H1 (cell line): ENCODE data around the gene CACNA1C. TPM values are rescaled to one million over a fixed set of nuclear protein-coding genes. Genes with fewer than 3 reads are reported as not detected.

Source experiments
- CTCF ChIA-PET: fragments of 300-600 bp; sonication (Branson Sonifier 250); formaldehyde crosslinking; loops from one replicate; lab custom pipeline; 2021; ENCODE audit not compliant: partially characterized antibody; lab: Charles Lee
- POLR2A ChIA-PET: fragments of 300-600 bp; sonication (Branson Sonifier 250); formaldehyde crosslinking; loops from one replicate; lab custom pipeline; 2021; ENCODE audit warnings: inconsistent platforms; ENCODE audit not compliant: partially characterized antibody; lab: Charles Lee
- DNase-seq, 2 experiments: peaks; one replicate each; pipeline versions ENCODE4 v3.0.0 to v3.0.0-alpha.2; 2010 to 2022; ENCODE audit warnings: low spot score in 2 of 2, low read depth in 1 of 2, mixed read lengths in 1 of 2
- FAIRE-seq: peaks from 2 replicates; lab custom pipeline; 2011; peaks lifted over from hg19 to GRCh38; lab: Jason Lieb, UNC
- H2AFZ ChIP-seq: 2 replicates; pipeline ENCODE4 v1.8.1; 2012; ENCODE audit warnings: low read length, inconsistent platforms
- H2AK5ac ChIP-seq: 2 replicates; pipeline ENCODE4 v1.6.1; 2013; ENCODE audit warnings: low read depth, low read length
- H2BK120ac ChIP-seq: replicated peaks from 2 replicates; pipeline ENCODE3; 2013; ENCODE audit warnings: low read depth, low read length, inconsistent platforms
- H2BK12ac ChIP-seq: 2 replicates; pipeline ENCODE4 v1.6.1; 2013; ENCODE audit warnings: low read depth, low read length
- H2BK15ac ChIP-seq: 2 replicates; pipeline ENCODE4 v1.6.1; 2013; ENCODE audit warnings: low read length
- H2BK20ac ChIP-seq: 2 replicates; pipeline ENCODE4 v1.6.1; 2013; ENCODE audit warnings: low read length
- H2BK5ac ChIP-seq: 2 replicates; pipeline ENCODE4 v1.6.1; 2013; ENCODE audit warnings: low read depth, low read length
- H3K14ac ChIP-seq: 2 replicates; pipeline ENCODE4 v1.6.1; 2013; ENCODE audit warnings: inconsistent platforms; ENCODE audit not compliant: insufficient read length
- H3K18ac ChIP-seq: 2 replicates; pipeline ENCODE4 v1.6.1; 2013; ENCODE audit warnings: low read length; ENCODE audit errors: extremely low read depth
- H3K23ac ChIP-seq: 2 replicates; pipeline ENCODE4 v1.6.1; 2013; ENCODE audit warnings: inconsistent platforms; ENCODE audit not compliant: insufficient read length
- H3K23me2 ChIP-seq: 2 replicates; pipeline ENCODE4 v1.6.1; 2013; ENCODE audit warnings: low read depth, low read length
- H3K27ac ChIP-seq: 2 replicates; pipeline ENCODE4 v1.6.1; 2011; ENCODE audit warnings: low read depth, low read length, inconsistent platforms
- H3K27me3 ChIP-seq, 4 experiments: replicated peaks in 1 of 4; 1 replicate in 1 of 4; 2 replicates in 3 of 4; pipeline versions ENCODE4 v1.6.1 to v1.8.1; 2011 to 2013; ENCODE audit warnings: low read length in 3 of 4, mild to moderate bottlenecking in 3 of 4, inconsistent platforms in 2 of 4, mixed read lengths in 2 of 4, moderate library complexity in 1 of 4; ENCODE audit not compliant: control insufficient read depth in 3 of 4, insufficient read depth in 3 of 4; ENCODE audit errors: extremely low read depth in 1 of 4
- H3K36me3 ChIP-seq, 4 experiments: 2 replicates each; pipeline versions ENCODE4 v1.6.1 to v1.8.1; 2011 to 2013; ENCODE audit warnings: mild to moderate bottlenecking in 4 of 4, low read length in 3 of 4, moderate library complexity in 2 of 4, control low read depth in 1 of 4, inconsistent platforms in 1 of 4; ENCODE audit not compliant: insufficient read depth in 4 of 4, control insufficient read depth in 2 of 4
- H3K4ac ChIP-seq: replicated peaks from 2 replicates; pipeline ENCODE3; 2013; ENCODE audit warnings: low read length, low read depth, mixed read lengths, inconsistent platforms; ENCODE audit not compliant: insufficient read length
- H3K4me1 ChIP-seq, 4 experiments: replicated peaks in 1 of 4; 1 replicate in 1 of 4; 2 replicates in 3 of 4; pipeline versions ENCODE4 v1.6.1 to v1.8.1; 2011 to 2013; ENCODE audit warnings: low read length in 3 of 4, inconsistent platforms in 2 of 4, mixed read lengths in 1 of 4; ENCODE audit not compliant: insufficient read depth in 4 of 4, control insufficient read depth in 3 of 4
- H3K4me2 ChIP-seq, 2 experiments: 2 replicates each; pipeline versions ENCODE4 v1.6.1 to v1.8.1; 2011 to 2013; ENCODE audit warnings: low read depth in 2 of 2, low read length in 2 of 2, control low read depth in 1 of 2, inconsistent platforms in 1 of 2, mild to moderate bottlenecking in 1 of 2; ENCODE audit not compliant: insufficient read depth in 1 of 2
- H3K4me3 ChIP-seq, 4 experiments: fragments of 200-600, 300-600 bp in 1 of 4; sonication (generic), shearing (Covaris generic), sonication (Bioruptor Twin) in 1 of 4; 2 replicates each; pipeline versions ENCODE4 v1.5.1 to v1.8.1; 2011 to 2016; ENCODE audit warnings: low read length in 4 of 4, low read depth in 3 of 4, control low read depth in 2 of 4, inconsistent platforms in 2 of 4, mild to moderate bottlenecking in 2 of 4, mixed read lengths in 1 of 4, moderate library complexity in 1 of 4; ENCODE audit not compliant: insufficient read depth in 2 of 4; ENCODE audit errors: extremely low read depth in 1 of 4
- H3K56ac ChIP-seq: replicated peaks from 2 replicates; pipeline ENCODE3; 2013; ENCODE audit warnings: low read depth, mild to moderate bottlenecking, mixed read lengths, low read length, inconsistent platforms; ENCODE audit not compliant: insufficient read length
- H3K79me1 ChIP-seq: 2 replicates; pipeline ENCODE4 v1.6.1; 2013; ENCODE audit warnings: low read depth, low read length, control low read depth
- H3K79me2 ChIP-seq, 2 experiments: 2 replicates each; pipeline versions ENCODE4 v1.6.1 to v1.8.1; 2012 to 2013; ENCODE audit warnings: low read length in 2 of 2, mild to moderate bottlenecking in 2 of 2, inconsistent platforms in 1 of 2; ENCODE audit not compliant: insufficient read depth in 2 of 2, control insufficient read depth in 1 of 2
- H3K9ac ChIP-seq, 4 experiments: replicated peaks in 1 of 4; 1 replicate in 1 of 4; 2 replicates in 3 of 4; pipeline versions ENCODE4 v1.6.1 to v1.8.1; 2011 to 2013; ENCODE audit warnings: low read depth in 3 of 4, low read length in 3 of 4, control low read depth in 2 of 4, mild to moderate bottlenecking in 2 of 4, moderate library complexity in 2 of 4, inconsistent platforms in 1 of 4; ENCODE audit errors: extremely low read depth in 1 of 4
- H3K9me3 ChIP-seq, 2 experiments: 2 replicates each; pipeline versions ENCODE4 v1.6.1 to v1.8.1; 2012 to 2013; ENCODE audit warnings: mild to moderate bottlenecking in 2 of 2, moderate library complexity in 2 of 2, control low read depth in 1 of 2, inconsistent platforms in 1 of 2, low read depth in 1 of 2, low read length in 1 of 2, mixed read lengths in 1 of 2; ENCODE audit not compliant: insufficient read depth in 2 of 2
- H4K20me1 ChIP-seq, 2 experiments: replicated peaks in 1 of 2; 2 replicates each; pipeline versions ENCODE3 to v1.8.1; 2011 to 2013; ENCODE audit warnings: inconsistent platforms in 2 of 2, low read length in 2 of 2, mild to moderate bottlenecking in 1 of 2; ENCODE audit not compliant: insufficient read depth in 2 of 2, control insufficient read depth in 1 of 2
- H4K5ac ChIP-seq: 2 replicates; pipeline ENCODE4 v1.6.1; 2013; ENCODE audit warnings: low read length, low read depth, mixed read lengths, inconsistent platforms; ENCODE audit not compliant: insufficient read length
- H4K8ac ChIP-seq: 2 replicates; pipeline ENCODE4 v1.8.0; 2013; ENCODE audit warnings: mild to moderate bottlenecking, moderate library complexity, low read length, inconsistent platforms; ENCODE audit not compliant: insufficient read depth; ENCODE audit errors: extremely low read depth
- H4K91ac ChIP-seq: replicated peaks from 2 replicates; pipeline ENCODE3; 2013; ENCODE audit warnings: low read length, mixed read lengths, inconsistent platforms; ENCODE audit not compliant: insufficient read length
- BACH1 ChIP-seq: IDR thresholded peaks from 2 replicates; pipeline ENCODE4 v1.6.1; 2012; ENCODE audit warnings: low read length, improper control_type of control experiment
- BCL11A ChIP-seq, 2 experiments: IDR thresholded peaks; one replicate each; pipeline ENCODE4 v1.6.1; 2011; ENCODE audit warnings: low read depth in 2 of 2, low read length in 2 of 2, mild to moderate bottlenecking in 2 of 2
- BRCA1 ChIP-seq: IDR thresholded peaks from 2 replicates; pipeline ENCODE4 v1.6.1; 2012; ENCODE audit warnings: low read depth, low read length, improper control_type of control experiment
- MAX ChIP-seq: IDR thresholded peaks from 2 replicates; pipeline ENCODE4 v1.6.1; 2012; ENCODE audit warnings: inconsistent platforms
- SIN3A ChIP-seq, 2 experiments: IDR thresholded peaks in 1 of 2; conservative IDR thresholded peaks in 1 of 2; 2 replicates each; pipeline ENCODE4 v1.6.1; 2011 to 2012; ENCODE audit warnings: low read length in 2 of 2, improper control_type of control experiment in 1 of 2, low read depth in 1 of 2, mild to moderate bottlenecking in 1 of 2
- SIX5 ChIP-seq: IDR thresholded peaks from 2 replicates; pipeline ENCODE4 v1.6.1; 2011; ENCODE audit warnings: mild to moderate bottlenecking, low read depth, low read length
- SP1 ChIP-seq: IDR thresholded peaks from 2 replicates; pipeline ENCODE4 v1.6.1; 2011; ENCODE audit warnings: low read depth, low read length
- TAF1 ChIP-seq: IDR thresholded peaks from 2 replicates; pipeline ENCODE4 v1.6.1; 2011; ENCODE audit warnings: mild to moderate bottlenecking, low read depth, low read length
- TAF7 ChIP-seq: optimal IDR thresholded peaks from 2 replicates; pipeline ENCODE3; 2011; ENCODE audit warnings: low read depth, mild to moderate bottlenecking, inconsistent platforms, low read length, moderate library complexity, borderline replicate concordance
- TBP ChIP-seq: IDR thresholded peaks from 2 replicates; pipeline ENCODE4 v1.6.1; 2011; ENCODE audit warnings: low read depth, low read length, improper control_type of control experiment
- WGBS, 2 experiments: shearing (Covaris generic) in 1 of 2; methylation state at CpG; one replicate each; pipeline versions ENCODE4 v1.1.6 to v1.1.7; 2013 to 2015; ENCODE audit warnings: low lambda C conversion rate in 2 of 2, mixed read lengths in 2 of 2, inconsistent platforms in 1 of 2, low coverage in 1 of 2, missing lambda C conversion rate in 1 of 2; ENCODE audit not compliant: insufficient replicate concordance in 2 of 2, insufficient coverage in 1 of 2, insufficient read length in 1 of 2; ENCODE audit errors: extremely low coverage in 1 of 2, missing lambda C conversion rate in 1 of 2; 5-methylcytosine and 5-hydroxymethylcytosine counted together
- polyA plus RNA-seq, 7 experiments: library from polyadenylated mRNA; depleted of rRNA in 3 of 7; stranded (reverse) in 5 of 7; unstranded in 2 of 7; fragments of >200 nt in 5 of 7; fragments of 200-250 nt in 2 of 7; gene quantifications; 1 replicate in 5 of 7; 2 replicates in 1 of 7; 4 replicates in 1 of 7; pipeline versions ENCODE4 v1.2.1 to v1.2.3, GENCODE V29; 2011 to 2013; ENCODE audit warnings: missing spikeins in 2 of 7, mixed read lengths in 2 of 7
- total RNA-seq: library from RNA; stranded (reverse); fragmentation: NEBNext Ultra II Directional; extraction: Animal tissue kit (Norgen Biotek cat#: 25700); gene quantifications from 2 replicates; pipeline ENCODE4 v1.2.1, GENCODE V29; 2021
- TF ChIP-seq, protein P1 (sequence below): IDR thresholded peaks from 2 replicates; pipeline ENCODE4 v1.6.1; 2012; ENCODE audit warnings: low read length, inconsistent platforms
- TF ChIP-seq, protein P2 (sequence below): IDR thresholded peaks from 2 replicates; pipeline ENCODE4 v1.6.1; 2011; ENCODE audit warnings: low read length, improper control_type of control experiment

CACNA1C gene
- total and polyA plus RNA-seq, 2 of the 8 experiments (the other 6 are each of a cell fraction or from before 2014, with no cell fraction given) = 1.3 TPM

DNA sequence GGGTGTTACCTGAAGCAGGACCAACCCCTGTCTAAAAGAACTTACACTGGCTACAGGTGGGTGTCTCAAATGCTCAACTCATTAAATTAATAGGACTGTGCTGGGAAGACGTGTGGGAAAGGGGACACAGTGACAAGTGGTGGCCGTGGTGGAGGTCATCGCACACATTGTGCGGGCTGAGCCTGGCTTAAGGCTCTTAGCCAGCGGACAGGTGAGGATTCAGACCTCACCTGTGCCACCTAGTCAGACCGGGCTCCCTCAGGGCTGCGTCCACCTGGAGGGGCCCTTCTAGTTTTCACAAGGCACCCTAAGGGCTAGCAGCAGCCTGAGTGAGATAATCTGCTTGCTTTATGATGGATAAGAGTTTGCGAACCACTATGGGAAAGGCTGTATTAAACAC lies 616.8 kb downstream of the CACNA1C start:
- Histone ChIP-seq H2BK15ac (no peak overlapping the region), H3K4me2 (no peak overlapping the region), H3K14ac (no peak overlapping the region)
- TF ChIP-seq TAF1 (no peak), BRCA1 (no peak), SP1 (no peak), TBP (no peak), BACH1 (no peak), SIX5 (no peak), SIN3A (conservative IDR thresholded peaks at IDR 0.05 in 1 of 2, IDR thresholded peaks at IDR 0.05 in 1 of 2; ENCODE audit: low read depth in 1 of 2, low read length in 2 of 2) (no peak), BCL11A (IDR thresholded peaks at IDR 0.05; ENCODE audit: low read depth in 2 of 2, low read length in 2 of 2) (no peak), TAF7 (no peak), MAX (no peak)
- TF ChIP-seq, protein P1, sequence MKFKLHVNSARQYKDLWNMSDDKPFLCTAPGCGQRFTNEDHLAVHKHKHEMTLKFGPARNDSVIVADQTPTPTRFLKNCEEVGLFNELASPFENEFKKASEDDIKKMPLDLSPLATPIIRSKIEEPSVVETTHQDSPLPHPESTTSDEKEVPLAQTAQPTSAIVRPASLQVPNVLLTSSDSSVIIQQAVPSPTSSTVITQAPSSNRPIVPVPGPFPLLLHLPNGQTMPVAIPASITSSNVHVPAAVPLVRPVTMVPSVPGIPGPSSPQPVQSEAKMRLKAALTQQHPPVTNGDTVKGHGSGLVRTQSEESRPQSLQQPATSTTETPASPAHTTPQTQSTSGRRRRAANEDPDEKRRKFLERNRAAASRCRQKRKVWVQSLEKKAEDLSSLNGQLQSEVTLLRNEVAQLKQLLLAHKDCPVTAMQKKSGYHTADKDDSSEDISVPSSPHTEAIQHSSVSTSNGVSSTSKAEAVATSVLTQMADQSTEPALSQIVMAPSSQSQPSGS = no peak
- TF ChIP-seq, protein P2, sequence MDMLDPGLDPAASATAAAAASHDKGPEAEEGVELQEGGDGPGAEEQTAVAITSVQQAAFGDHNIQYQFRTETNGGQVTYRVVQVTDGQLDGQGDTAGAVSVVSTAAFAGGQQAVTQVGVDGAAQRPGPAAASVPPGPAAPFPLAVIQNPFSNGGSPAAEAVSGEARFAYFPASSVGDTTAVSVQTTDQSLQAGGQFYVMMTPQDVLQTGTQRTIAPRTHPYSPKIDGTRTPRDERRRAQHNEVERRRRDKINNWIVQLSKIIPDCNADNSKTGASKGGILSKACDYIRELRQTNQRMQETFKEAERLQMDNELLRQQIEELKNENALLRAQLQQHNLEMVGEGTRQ = no peak

More for the DNA sequence above, 616.8 kb downstream of the CACNA1C start:
- no peak overlapping the region for H3K27ac ChIP-seq
- no peak overlapping the region for H3K18ac ChIP-seq
- no peak overlapping the region for H3K4me3 ChIP-seq
- H4K8ac ChIP-seq = no peak overlapping the region
- no peak overlapping the region for H4K91ac ChIP-seq
- no peaks in the 10 kb centered on the region for H3K36me3 ChIP-seq
- no peak overlapping the region for H3K56ac ChIP-seq
- H2BK20ac ChIP-seq = no peak overlapping the region
- H2BK5ac ChIP-seq = no peak overlapping the region
- H3K79me1 ChIP-seq = no peaks in the 10 kb centered on the region
- no peak overlapping the region for H2AK5ac ChIP-seq
- no peaks in the 10 kb centered on the region; a peak in 2 of 7 replicates for H3K4me1 ChIP-seq
- H3K4ac ChIP-seq = no peak overlapping the region
- WGBS, 2 experiments = 91% methylated on average over 8 of the region's 8 CpGs; no CpG with 5 or more reads in 1 of the 2 experiments
- H2BK12ac ChIP-seq = no peak overlapping the region
- H4K20me1 ChIP-seq = no peaks in the 10 kb centered on the region
- H2AFZ ChIP-seq = no peak overlapping the region
- no peaks in the 10 kb centered on the region for H3K23me2 ChIP-seq
- H3K79me2 ChIP-seq = no peaks in the 10 kb centered on the region
- DNase-seq (no peak), FAIRE-seq (no peak)
- no peak overlapping the region for H3K9ac ChIP-seq
- POLR2A ChIA-PET = interaction anchor here (0.9 kb wide), 1 partner anchor 22 kb away, joined by 4 read pairs; no protein-coding TSS in a partner anchor
- no peaks in the 10 kb centered on the region for H3K9me3 ChIP-seq
- H2BK120ac ChIP-seq = no peak overlapping the region
- no peaks in the 10 kb centered on the region for H3K27me3 ChIP-seq
- CTCF ChIA-PET = interaction anchor here (0.9 to 1.1 kb wide), 2 partner anchors 11 to 45 kb away, joined by 3 read pairs; no protein-coding TSS in a partner anchor
- no peak overlapping the region for H3K23ac ChIP-seq
- no peak overlapping the region for H4K5ac ChIP-seq
